LHCN-M2 (cell line): Measurements from ENCODE around the gene VENTX. TPM values are rescaled to one million over a fixed set of nuclear protein-coding genes. Genes with fewer than 3 reads are reported as not detected.

Experiments used
- DNase-seq: peaks from one replicate; pipeline ENCODE4 v3.0.0-alpha.2; 2012; ENCODE audit warnings: low read depth
- polyA plus RNA-seq: library from polyadenylated mRNA; unstranded; fragments of >200 nt; gene quantifications from one replicate; pipeline ENCODE4 v1.2.1, GENCODE V29; 2012; ENCODE audit warnings: missing spikeins
- total RNA-seq: library from RNA; depleted of rRNA; stranded (reverse); fragments of >200 nt; gene quantifications from 2 replicates; pipeline ENCODE4 v1.2.3, GENCODE V29; 2014; rRNA removed

VENTX gene
- not detected in 2 replicates for total RNA-seq
- polyA plus RNA-seq: not detected

- DNase-seq: no peak
Measured at GRCh38 chr10:133237588-133238465, at the start of gene VENTX. Gene VENTX (plus strand): TSS chr10:133237855. CDS start chr10:133237915, 60 bp downstream.

- no peak for DNase-seq
Measured at GRCh38 chr10:133187906-133188681, 49.6 kb upstream of the VENTX start.

GRCh38 chr10:133189256-133189655 lies 48.4 kb upstream of the VENTX start:
- DNase-seq: no peak

- DNase-seq: no peak
Measured at GRCh38 chr10:133189726-133190125, 47.9 kb upstream of the VENTX start.

- no peak for DNase-seq
Measured at GRCh38 chr10:133190225-133190624, 47.4 kb upstream of the VENTX start.

- DNase-seq: no peak
Measured at GRCh38 chr10:133191651-133192050, 46.0 kb upstream of the VENTX start.

- no peak for DNase-seq
Measured at GRCh38 chr10:133194151-133194550, 43.5 kb upstream of the VENTX start.

GRCh38 chr10:133195096-133195495 lies 42.6 kb upstream of the VENTX start:
- no peak for DNase-seq

- DNase-seq: no peak
Measured at GRCh38 chr10:133195611-133196010, 42.0 kb upstream of the VENTX start.

- DNase-seq: no peak
Measured at GRCh38 chr10:133196221-133196915, 41.3 kb upstream of the VENTX start.

GRCh38 chr10:133196936-133197758 lies 40.5 kb upstream of the VENTX start:
- no peak for DNase-seq

GRCh38 chr10:133197786-133198185 lies 39.9 kb upstream of the VENTX start:
- no peak for DNase-seq

GRCh38 chr10:133198206-133198605 lies 39.4 kb upstream of the VENTX start:
- no peak for DNase-seq

- no peak for DNase-seq
Measured at GRCh38 chr10:133198621-133199487, 38.8 kb upstream of the VENTX start.

GRCh38 chr10:133199488-133199885 lies 38.2 kb upstream of the VENTX start:
- no peak for DNase-seq

- DNase-seq: no peak
Measured at GRCh38 chr10:133199992-133200611, 37.6 kb upstream of the VENTX start.

GRCh38 chr10:133200621-133201031 lies 37.0 kb upstream of the VENTX start:
- DNase-seq: no peak

- no peak for DNase-seq
Measured at GRCh38 chr10:133201151-133201947, 36.3 kb upstream of the VENTX start.
